SK-N-SH (cell line): ENCODE measurements around the gene FCMR.

Source experiments
- CHD2 ChIP-seq: fragments of 150-350 bp; IDR thresholded peaks from 2 replicates; pipeline ENCODE4 v1.6.1; 2018; ENCODE audit warnings: low read length; ENCODE audit not compliant: partially characterized antibody
- EP300 ChIP-seq, 2 experiments: IDR thresholded peaks; 2 replicates each; pipeline versions ENCODE4 v1.4.0 to v1.6.1; 2012; ENCODE audit warnings: borderline replicate concordance in 1 of 2, low read depth in 1 of 2, low read length in 1 of 2
- TF ChIP-seq, protein P1 (sequence below): fragments of 200-600 bp; sonication (generic); IDR thresholded peaks from 2 replicates; pipeline ENCODE4 v1.6.1; 2017; ENCODE audit warnings: antibody characterized with exemption, mild to moderate bottlenecking, moderate library complexity

DNA sequence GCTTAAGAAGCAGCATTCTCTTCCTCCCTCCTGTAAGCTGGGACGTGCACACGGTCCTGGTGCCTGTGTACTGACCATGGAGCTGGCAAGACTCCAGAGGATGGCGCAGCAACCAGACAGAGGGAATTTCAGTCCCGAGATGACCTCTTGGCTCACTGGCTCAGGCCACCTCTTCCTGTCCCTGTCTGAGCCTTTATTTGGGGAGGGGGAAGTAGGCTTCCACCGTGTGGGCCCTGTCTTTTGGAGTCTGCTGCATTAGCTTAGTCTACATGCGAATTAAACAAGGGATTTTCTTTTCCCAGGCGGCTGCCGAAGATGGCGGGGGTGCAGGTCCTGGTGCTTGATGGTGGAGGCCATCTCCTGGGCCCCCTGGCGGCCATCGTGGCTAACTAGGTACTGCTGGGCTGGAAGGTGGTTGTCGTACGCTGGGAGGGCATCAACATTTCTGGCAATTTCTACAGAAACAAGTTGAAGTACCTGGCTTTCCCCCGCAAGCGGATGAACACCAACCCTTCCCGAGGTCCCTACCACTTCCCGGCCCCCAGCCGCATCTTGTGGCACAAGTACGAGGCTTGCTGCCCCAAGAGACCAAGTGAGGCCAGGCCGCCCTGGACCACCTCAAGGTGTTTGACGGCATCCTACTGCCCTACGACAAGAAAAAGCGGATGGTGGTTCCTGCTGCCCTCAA is 14.3 kb downstream of the FCMR start:
- TF ChIP-seq, protein P1, sequence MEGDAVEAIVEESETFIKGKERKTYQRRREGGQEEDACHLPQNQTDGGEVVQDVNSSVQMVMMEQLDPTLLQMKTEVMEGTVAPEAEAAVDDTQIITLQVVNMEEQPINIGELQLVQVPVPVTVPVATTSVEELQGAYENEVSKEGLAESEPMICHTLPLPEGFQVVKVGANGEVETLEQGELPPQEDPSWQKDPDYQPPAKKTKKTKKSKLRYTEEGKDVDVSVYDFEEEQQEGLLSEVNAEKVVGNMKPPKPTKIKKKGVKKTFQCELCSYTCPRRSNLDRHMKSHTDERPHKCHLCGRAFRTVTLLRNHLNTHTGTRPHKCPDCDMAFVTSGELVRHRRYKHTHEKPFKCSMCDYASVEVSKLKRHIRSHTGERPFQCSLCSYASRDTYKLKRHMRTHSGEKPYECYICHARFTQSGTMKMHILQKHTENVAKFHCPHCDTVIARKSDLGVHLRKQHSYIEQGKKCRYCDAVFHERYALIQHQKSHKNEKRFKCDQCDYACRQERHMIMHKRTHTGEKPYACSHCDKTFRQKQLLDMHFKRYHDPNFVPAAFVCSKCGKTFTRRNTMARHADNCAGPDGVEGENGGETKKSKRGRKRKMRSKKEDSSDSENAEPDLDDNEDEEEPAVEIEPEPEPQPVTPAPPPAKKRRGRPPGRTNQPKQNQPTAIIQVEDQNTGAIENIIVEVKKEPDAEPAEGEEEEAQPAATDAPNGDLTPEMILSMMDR, result peak; percentile 29; the same call in 1 of the 2 replicates
- TF ChIP-seq EP300 (IDR thresholded peaks at IDR 0.05; ENCODE audit: borderline replicate concordance in 1 of 2, low read depth in 1 of 2, low read length in 1 of 2) (no peak), CHD2 (no peak)
